Endothelial cell of umbilical vein (primary cell): ENCODE results near the gene ATRNL1. TPM values are rescaled to one million over a fixed set of nuclear protein-coding genes. Genes with fewer than 3 reads are reported as not detected.

Experiments used
- BruUV-seq: library from RNA; stranded (reverse); fragments of 400-500 nt; replicated peaks from 2 replicates; lab custom pipeline; 2021; lab: Mats Ljungman, UMichigan
- CTCF ChIA-PET: fragments of 300-600, 350-600 bp; sonication (Branson Sonifier 250); formaldehyde crosslinking; loops from one replicate; lab custom pipeline; 2021; ENCODE audit warnings: antibody characterized with exemption, inconsistent platforms; lab: Charles Lee
- POLR2A ChIA-PET: fragments of 300-600, 350-600 bp; sonication (Branson Sonifier 250); formaldehyde crosslinking; loops from one replicate; lab custom pipeline; 2021; ENCODE audit warnings: antibody characterized with exemption, inconsistent platforms; lab: Charles Lee
- DNase-seq: peaks from one replicate; pipeline ENCODE4 v3.0.0-alpha.2; 2011; ENCODE audit warnings: low read depth, low spot score
- FAIRE-seq: peaks from 2 replicates; lab custom pipeline; 2011; peaks lifted over from hg19 to GRCh38; lab: Jason Lieb, UNC
- H2AFZ ChIP-seq: 2 replicates; pipeline ENCODE4 v1.6.0; 2012; ENCODE audit warnings: low read depth, low read length, control low read depth, inconsistent platforms
- H3K27ac ChIP-seq: 2 replicates; pipeline ENCODE4 v1.5.1; 2011; ENCODE audit warnings: low read depth, mild to moderate bottlenecking, control low read depth, low read length, moderate library complexity; ENCODE audit not compliant: insufficient read depth
- H3K27me3 ChIP-seq, 2 experiments: 2 replicates each; pipeline versions ENCODE4 v1.6.0 to v1.6.1; 2011; ENCODE audit warnings: low read length in 2 of 2, mixed read lengths in 1 of 2; ENCODE audit not compliant: control insufficient read depth in 2 of 2, insufficient read depth in 2 of 2
- H3K36me3 ChIP-seq, 2 experiments: 2 replicates in 1 of 2; 3 replicates in 1 of 2; pipeline ENCODE4 v1.5.1; 2011; ENCODE audit warnings: low read length in 2 of 2, mild to moderate bottlenecking in 1 of 2, moderate library complexity in 1 of 2; ENCODE audit not compliant: control insufficient read depth in 2 of 2, insufficient read depth in 2 of 2; ENCODE audit errors: extremely low read depth in 1 of 2
- H3K4me1 ChIP-seq: 3 replicates; pipeline ENCODE4 v1.5.1; 2011; ENCODE audit warnings: mild to moderate bottlenecking, low read length; ENCODE audit not compliant: control insufficient read depth, insufficient read depth; ENCODE audit errors: extremely low read depth
- H3K4me2 ChIP-seq: 2 replicates; pipeline ENCODE4 v1.6.1; 2011; ENCODE audit warnings: low read length, control low read depth, mixed read lengths; ENCODE audit not compliant: insufficient read depth
- H3K4me3 ChIP-seq, 3 experiments: fragments of 200-600 bp in 1 of 3; sonication (generic), shearing (Covaris generic) in 1 of 3; replicated peaks in 1 of 3; 2 replicates each; pipeline ENCODE4 v1.5.1; 2011 to 2016; ENCODE audit warnings: control low read depth in 3 of 3, low read length in 3 of 3, mild to moderate bottlenecking in 2 of 3, inconsistent platforms in 1 of 3, low read depth in 1 of 3, moderate library complexity in 1 of 3; ENCODE audit not compliant: insufficient read depth in 1 of 3
- H3K79me2 ChIP-seq: 2 replicates; pipeline ENCODE4 v1.6.0; 2012; ENCODE audit warnings: low read length, inconsistent platforms; ENCODE audit not compliant: control insufficient read depth, insufficient read depth
- H3K9ac ChIP-seq: replicated peaks from 2 replicates; pipeline ENCODE3; 2011; ENCODE audit warnings: low read length, control low read depth; ENCODE audit not compliant: insufficient read depth; ENCODE audit errors: extremely low read depth
- H3K9me1 ChIP-seq: replicated peaks from 3 replicates; pipeline ENCODE4 v1.6.0; 2011; ENCODE audit warnings: mild to moderate bottlenecking, low read length; ENCODE audit not compliant: control insufficient read depth, insufficient read depth; ENCODE audit errors: extremely low read depth
- H3K9me3 ChIP-seq: replicated peaks from 2 replicates; pipeline ENCODE4 v1.5.1; 2012; ENCODE audit warnings: low read length, inconsistent platforms; ENCODE audit not compliant: control insufficient read depth, insufficient read depth
- H4K20me1 ChIP-seq: replicated peaks from 2 replicates; pipeline ENCODE3; 2011; ENCODE audit warnings: mild to moderate bottlenecking, low read length; ENCODE audit not compliant: control insufficient read depth, insufficient read depth; ENCODE audit errors: extremely low read depth
- FOS ChIP-seq: IDR thresholded peaks from 2 replicates; pipeline ENCODE4 v1.6.1; 2011; ENCODE audit warnings: mild to moderate bottlenecking, low read length, moderate library complexity, borderline replicate concordance; ENCODE audit not compliant: insufficient read depth
- POLR2A ChIP-seq: IDR thresholded peaks from 2 replicates; pipeline ENCODE4 v1.6.1; 2012; ENCODE audit warnings: low read depth, mild to moderate bottlenecking, control low read depth, low read length
- dilution Hi-C: fragments of 300-500 bp; cut with MboI; formaldehyde crosslinking; loops from one replicate; pipeline ENCODE4 v1.15.0; 2019; ENCODE audit warnings: low sequenced_read_pairs; ENCODE audit not compliant: extremely low pct_ligation_motif_present
- intact Hi-C: fragments of 100-400 bp; cut with micrococcal nuclease; formaldehyde crosslinking; loops from one replicate; pipeline ENCODE4 v1.10.0; 2022
- polyA plus RNA-seq, 4 experiments: library from polyadenylated mRNA; depleted of rRNA in 3 of 4; stranded (reverse) in 3 of 4; unstranded in 1 of 4; fragments of >200 nt; gene quantifications; 2 replicates each; pipeline versions ENCODE4 v1.2.1 to v1.2.3, GENCODE V29; 2011 to 2012; ENCODE audit warnings: missing spikeins in 1 of 4
- total RNA-seq: library from RNA; stranded (reverse); gene quantifications from 2 replicates; pipeline ENCODE4 v1.2.3, GENCODE V29; 2021
- TF ChIP-seq, protein P1 (sequence below), 2 donors: IDR thresholded peaks; 1 replicate in 1 of 2; 2 replicates in 1 of 2; pipeline ENCODE4 v1.5.1; 2011; ENCODE audit warnings: low read length in 2 of 2, mild to moderate bottlenecking in 2 of 2, moderate library complexity in 2 of 2, control low read depth in 1 of 2, inconsistent platforms in 1 of 2, low read depth in 1 of 2; ENCODE audit not compliant: insufficient read depth in 1 of 2; ENCODE audit errors: extremely low read depth in 1 of 2
- TF ChIP-seq, protein P2 (sequence below): IDR thresholded peaks from 2 replicates; pipeline ENCODE4 v1.6.1; 2011; ENCODE audit not compliant: insufficient read depth, insufficient read length

Gene ATRNL1
- total and polyA plus RNA-seq, 2 donors (not counting 3 experiments of a cell fraction or from before 2014, with no cell fraction given) = not detected

DNA sequence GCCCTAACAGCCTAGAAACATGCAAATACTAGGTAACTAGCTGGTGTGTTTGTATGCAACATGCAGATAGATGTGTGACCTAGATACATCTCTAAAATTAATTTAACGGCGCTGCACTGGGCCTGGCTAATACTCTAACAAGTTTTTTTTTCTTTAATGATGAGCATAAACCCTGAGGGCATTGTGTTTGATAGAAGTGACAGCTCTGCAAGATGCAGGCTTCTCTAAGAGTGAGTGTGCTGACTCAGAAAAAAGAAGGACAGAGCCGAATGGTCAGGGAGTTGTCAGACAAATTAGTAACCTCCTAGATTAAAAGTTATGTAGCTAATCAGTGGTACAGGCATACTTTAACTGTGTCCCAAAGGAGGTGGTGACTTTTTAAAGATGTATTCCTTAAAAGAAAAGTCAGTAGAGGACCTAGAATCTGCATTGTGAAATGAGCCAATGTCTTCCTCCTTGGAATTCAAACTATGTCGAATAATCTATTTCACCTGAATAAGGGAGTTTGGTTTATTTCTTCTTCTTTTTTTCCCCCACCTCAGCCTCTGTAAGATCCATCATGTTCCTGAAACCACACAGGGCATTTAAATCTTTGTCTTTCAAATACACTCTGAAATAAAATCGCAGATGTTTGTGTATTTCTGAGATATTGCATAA lies 864.7 kb downstream of the ATRNL1 start:
- FAIRE-seq = no peak

DNA sequence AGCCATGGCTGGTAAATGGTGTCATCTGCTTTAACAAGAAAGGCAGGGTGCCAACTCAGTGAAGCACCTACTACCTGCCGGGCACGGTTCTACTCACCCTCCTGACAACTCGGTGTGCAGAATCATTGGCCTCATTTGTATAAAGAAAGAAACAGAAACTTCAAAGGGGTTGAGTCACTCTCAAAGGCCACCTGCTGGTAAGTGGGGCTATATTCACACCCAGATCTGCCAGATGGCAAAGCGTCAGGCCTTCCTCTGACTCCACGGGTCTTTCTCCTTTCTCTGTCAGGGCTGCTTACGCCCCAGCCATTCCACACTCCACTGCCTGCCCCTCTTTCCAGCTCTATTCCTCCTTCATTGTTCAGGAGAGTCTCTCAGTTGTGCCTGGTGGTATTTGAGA lies 870.7 kb downstream of the ATRNL1 start:
- ChIA-PET CTCF (interaction anchor here (1.0 to 2.2 kb wide), 3 partner anchors 11 to 165 kb away, joined by 3 to 9 read pairs (median 6); no protein-coding TSS in a partner anchor), POLR2A (no interaction called here)
- H3K4me2 ChIP-seq = no peak overlapping the region
- H3K9me1 ChIP-seq = no peaks in the 10 kb centered on the region
- no peak overlapping the region for H2AFZ ChIP-seq
- intact Hi-C loops = loop anchor here (1.0 kb wide), 1 partner anchor 165 kb away; no protein-coding TSS in a partner anchor
- H4K20me1 ChIP-seq = no peaks in the 10 kb centered on the region
- no peak overlapping the region for H3K27ac ChIP-seq
- no TSS peak for BruUV-seq
- dilution Hi-C loops = no loop called here
- TF ChIP-seq, protein P1, sequence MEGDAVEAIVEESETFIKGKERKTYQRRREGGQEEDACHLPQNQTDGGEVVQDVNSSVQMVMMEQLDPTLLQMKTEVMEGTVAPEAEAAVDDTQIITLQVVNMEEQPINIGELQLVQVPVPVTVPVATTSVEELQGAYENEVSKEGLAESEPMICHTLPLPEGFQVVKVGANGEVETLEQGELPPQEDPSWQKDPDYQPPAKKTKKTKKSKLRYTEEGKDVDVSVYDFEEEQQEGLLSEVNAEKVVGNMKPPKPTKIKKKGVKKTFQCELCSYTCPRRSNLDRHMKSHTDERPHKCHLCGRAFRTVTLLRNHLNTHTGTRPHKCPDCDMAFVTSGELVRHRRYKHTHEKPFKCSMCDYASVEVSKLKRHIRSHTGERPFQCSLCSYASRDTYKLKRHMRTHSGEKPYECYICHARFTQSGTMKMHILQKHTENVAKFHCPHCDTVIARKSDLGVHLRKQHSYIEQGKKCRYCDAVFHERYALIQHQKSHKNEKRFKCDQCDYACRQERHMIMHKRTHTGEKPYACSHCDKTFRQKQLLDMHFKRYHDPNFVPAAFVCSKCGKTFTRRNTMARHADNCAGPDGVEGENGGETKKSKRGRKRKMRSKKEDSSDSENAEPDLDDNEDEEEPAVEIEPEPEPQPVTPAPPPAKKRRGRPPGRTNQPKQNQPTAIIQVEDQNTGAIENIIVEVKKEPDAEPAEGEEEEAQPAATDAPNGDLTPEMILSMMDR (IDR thresholded peaks at IDR 0.05; ENCODE audit: extremely low read depth in 1 of 2, insufficient read depth in 1 of 2, low read depth in 1 of 2, low read length in 2 of 2) = peak; percentile 13 to 21
- TF ChIP-seq, protein P2, sequence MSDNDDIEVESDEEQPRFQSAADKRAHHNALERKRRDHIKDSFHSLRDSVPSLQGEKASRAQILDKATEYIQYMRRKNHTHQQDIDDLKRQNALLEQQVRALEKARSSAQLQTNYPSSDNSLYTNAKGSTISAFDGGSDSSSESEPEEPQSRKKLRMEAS = no peak
- FAIRE-seq (peak; percentile 62), DNase-seq (no peak)
- H3K27me3 ChIP-seq = no peaks in the 10 kb centered on the region
- no peaks in the 10 kb centered on the region for H3K79me2 ChIP-seq
- H3K4me3 ChIP-seq = no peak overlapping the region
- H3K4me1 ChIP-seq = no peaks in the 10 kb centered on the region
- H3K9ac ChIP-seq = no peak overlapping the region
- H3K9me3 ChIP-seq = no peaks in the 10 kb centered on the region
- no peaks in the 10 kb centered on the region for H3K36me3 ChIP-seq

More for the DNA sequence above, 864.7 kb downstream of the ATRNL1 start:
- TF ChIP-seq FOS (no peak), POLR2A (no peak)
- Histone ChIP-seq H3K9me3 (no peaks in the 10 kb centered on the region), H3K4me3 (no peak overlapping the region), H3K36me3 (no peaks in the 10 kb centered on the region), H3K4me1 (peaks cover 8% of the 10 kb centered on the region), H3K9ac (no peak overlapping the region), H3K4me2 (no peak overlapping the region), H2AFZ (no peak overlapping the region), H4K20me1 (no peaks in the 10 kb centered on the region), H3K27ac (no peak overlapping the region), H3K9me1 (no peaks in the 10 kb centered on the region), H3K27me3 (no peaks in the 10 kb centered on the region), H3K79me2 (no peaks in the 10 kb centered on the region)
- ChIA-PET CTCF (no interaction called here), POLR2A (no interaction called here)
- intact Hi-C loops = no loop called here
- dilution Hi-C loops = no loop called here
- no TSS peak for BruUV-seq
- no peak for DNase-seq
